ENCODE measurements around the gene UNC79. TPM values are rescaled to one million over a fixed set of nuclear protein-coding genes. Genes with fewer than 3 reads are reported as not detected.
"Not testable (repeated sequence)": the region's sequence is repeated elsewhere in the genome, so short reads cannot be mapped to it uniquely, and the experiment has no call there.

UNC79 gene
- total RNA-seq, 4 donors from 2014 or later: not detected

DNA sequence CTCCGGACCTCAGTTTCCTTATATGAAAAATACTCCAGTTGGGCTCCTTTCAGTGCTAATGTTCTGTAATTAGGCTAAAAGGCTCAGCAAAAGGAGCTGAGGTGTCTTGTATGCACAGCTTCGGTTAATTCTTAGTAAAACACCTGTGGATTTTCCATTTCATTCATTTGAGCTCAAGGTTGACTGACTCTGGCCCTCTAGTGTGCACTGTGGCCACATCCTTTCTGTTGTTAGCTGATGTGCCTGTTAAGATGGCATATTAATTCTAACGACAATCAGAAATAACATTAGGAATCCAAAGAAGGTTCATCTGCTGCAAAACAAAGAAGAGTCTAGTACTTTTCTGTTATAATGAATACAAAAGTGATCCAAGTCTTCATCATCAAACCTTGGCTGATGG, 45.6 kb downstream of the UNC79 start:
- no peaks in the 10 kb centered on the region for H3K36me3 ChIP-seq
- no peak overlapping the region for H3K4me3 ChIP-seq
- H3K27me3 ChIP-seq: no peaks in the 10 kb centered on the region
- DNase-seq: no peak
- H3K27ac ChIP-seq: no peak overlapping the region
- no peaks in the 10 kb centered on the region for H3K9me3 ChIP-seq
- TF ChIP-seq, protein P1, sequence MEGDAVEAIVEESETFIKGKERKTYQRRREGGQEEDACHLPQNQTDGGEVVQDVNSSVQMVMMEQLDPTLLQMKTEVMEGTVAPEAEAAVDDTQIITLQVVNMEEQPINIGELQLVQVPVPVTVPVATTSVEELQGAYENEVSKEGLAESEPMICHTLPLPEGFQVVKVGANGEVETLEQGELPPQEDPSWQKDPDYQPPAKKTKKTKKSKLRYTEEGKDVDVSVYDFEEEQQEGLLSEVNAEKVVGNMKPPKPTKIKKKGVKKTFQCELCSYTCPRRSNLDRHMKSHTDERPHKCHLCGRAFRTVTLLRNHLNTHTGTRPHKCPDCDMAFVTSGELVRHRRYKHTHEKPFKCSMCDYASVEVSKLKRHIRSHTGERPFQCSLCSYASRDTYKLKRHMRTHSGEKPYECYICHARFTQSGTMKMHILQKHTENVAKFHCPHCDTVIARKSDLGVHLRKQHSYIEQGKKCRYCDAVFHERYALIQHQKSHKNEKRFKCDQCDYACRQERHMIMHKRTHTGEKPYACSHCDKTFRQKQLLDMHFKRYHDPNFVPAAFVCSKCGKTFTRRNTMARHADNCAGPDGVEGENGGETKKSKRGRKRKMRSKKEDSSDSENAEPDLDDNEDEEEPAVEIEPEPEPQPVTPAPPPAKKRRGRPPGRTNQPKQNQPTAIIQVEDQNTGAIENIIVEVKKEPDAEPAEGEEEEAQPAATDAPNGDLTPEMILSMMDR (IDR thresholded peaks at IDR 0.05): no peak
- no peak for TF ChIP-seq POLR2A (IDR thresholded peaks at IDR 0.05)
- no peaks in the 10 kb centered on the region for H3K4me1 ChIP-seq

DNA sequence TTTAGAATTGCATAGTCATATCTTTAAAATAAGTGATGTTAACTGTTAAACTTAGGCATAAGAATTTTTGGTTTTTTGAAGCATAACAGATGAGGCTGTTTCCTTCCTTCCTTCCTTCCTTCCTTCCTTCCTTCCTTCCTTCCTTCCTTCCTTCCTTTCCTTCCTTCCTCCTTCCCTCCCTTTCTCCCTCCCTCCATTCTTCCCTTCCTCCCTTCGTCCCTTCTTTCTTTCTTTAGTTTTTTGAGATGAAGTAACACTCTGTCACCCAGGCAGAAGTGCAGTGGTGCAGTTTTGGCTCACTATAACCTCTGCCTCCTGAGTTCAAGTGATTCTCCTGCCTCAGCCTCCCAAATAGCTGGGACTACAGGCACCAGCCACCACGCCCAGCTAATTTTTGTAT, 48.3 kb downstream of the UNC79 start:
- H3K27me3 ChIP-seq, H3K4me1 ChIP-seq, H3K27ac ChIP-seq, H3K9me3 ChIP-seq, DNase-seq, H3K36me3 ChIP-seq, H3K4me3 ChIP-seq: not testable (repeated sequence)

DNA sequence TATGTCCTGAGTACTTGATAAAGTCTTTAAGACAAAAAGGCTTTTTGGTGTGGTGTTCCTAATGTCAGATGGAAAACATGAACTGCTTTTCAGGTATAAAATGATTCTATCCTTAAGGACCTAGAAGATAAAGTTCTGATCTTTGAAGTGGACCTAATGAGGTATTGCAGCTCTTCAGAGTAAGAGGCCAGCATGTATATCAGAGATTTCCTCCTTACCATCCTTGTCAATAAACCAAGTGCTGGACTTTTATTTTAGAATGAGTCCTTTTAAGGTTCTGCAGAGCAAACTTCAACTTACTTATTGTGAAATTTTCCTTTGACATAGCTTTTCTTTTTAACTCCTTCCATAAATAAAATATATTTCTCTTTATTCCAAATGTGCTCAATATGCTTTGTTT, 50.1 kb downstream of the UNC79 start:
- Histone ChIP-seq H3K9me3 (no peaks in the 10 kb centered on the region), H3K27me3 (no peaks in the 10 kb centered on the region), H3K36me3 (no peaks in the 10 kb centered on the region), H3K27ac (no peak overlapping the region), H3K4me1 (no peaks in the 10 kb centered on the region), H3K4me3 (no peak overlapping the region)
- TF ChIP-seq, protein P1 (IDR thresholded peaks at IDR 0.05): no peak
- TF ChIP-seq POLR2A (IDR thresholded peaks at IDR 0.05): no peak
- no peak for DNase-seq

DNA sequence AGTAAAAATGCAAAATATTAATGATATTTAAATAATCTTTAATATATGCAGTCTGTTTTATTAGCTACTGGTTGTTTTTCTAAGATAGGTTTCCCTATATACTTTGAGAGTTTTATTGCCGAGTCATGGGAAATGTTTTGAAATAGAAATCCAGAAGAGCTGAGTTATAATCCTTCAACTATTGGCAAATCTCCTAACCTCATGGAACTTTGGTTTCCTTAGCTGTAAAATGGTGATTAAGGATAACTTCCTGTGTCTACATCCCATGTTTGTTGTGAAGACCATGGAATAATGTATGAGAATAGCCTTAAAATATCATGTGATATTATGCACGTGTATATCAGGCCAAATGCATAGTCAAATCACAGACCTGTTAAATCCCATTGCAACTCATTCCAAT, 51.0 kb downstream of the UNC79 start:
- Histone ChIP-seq H3K27me3 (no peaks in the 10 kb centered on the region), H3K36me3 (no peaks in the 10 kb centered on the region), H3K4me1 (no peaks in the 10 kb centered on the region), H3K4me3 (no peak overlapping the region), H3K9me3 (no peaks in the 10 kb centered on the region), H3K27ac (no peak overlapping the region)
- TF ChIP-seq POLR2A (IDR thresholded peaks at IDR 0.05): no peak
- TF ChIP-seq, protein P1 (IDR thresholded peaks at IDR 0.05): no peak
- no peak for DNase-seq

DNA sequence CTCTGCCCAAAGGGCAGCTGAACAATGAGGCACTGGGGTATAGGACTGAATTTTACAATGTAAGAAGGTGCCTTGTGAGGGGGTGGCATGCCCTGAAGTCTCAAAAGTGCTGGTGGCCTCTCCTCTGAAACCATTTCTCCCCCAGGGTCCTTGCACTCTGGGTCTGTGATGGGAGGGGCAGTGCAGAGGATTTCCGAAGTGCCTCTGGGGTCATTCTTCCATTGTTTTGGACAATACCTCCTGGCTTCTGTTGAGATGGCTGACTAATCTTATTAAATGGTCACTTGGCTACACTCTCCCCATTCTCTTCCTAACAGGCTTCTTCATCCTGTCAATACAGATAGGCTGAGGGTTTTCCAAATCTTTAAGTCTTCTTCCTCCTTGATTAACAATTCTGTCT, 59.3 kb downstream of the UNC79 start:
- Histone ChIP-seq H3K36me3 (no peaks in the 10 kb centered on the region), H3K4me3 (no peak overlapping the region), H3K9me3 (no peaks in the 10 kb centered on the region), H3K4me1 (no peaks in the 10 kb centered on the region), H3K27ac (no peak overlapping the region), H3K27me3 (no peaks in the 10 kb centered on the region)
- TF ChIP-seq POLR2A (IDR thresholded peaks at IDR 0.05): no peak
- TF ChIP-seq, protein P1 (IDR thresholded peaks at IDR 0.05): no peak
- no peak for DNase-seq

DNA sequence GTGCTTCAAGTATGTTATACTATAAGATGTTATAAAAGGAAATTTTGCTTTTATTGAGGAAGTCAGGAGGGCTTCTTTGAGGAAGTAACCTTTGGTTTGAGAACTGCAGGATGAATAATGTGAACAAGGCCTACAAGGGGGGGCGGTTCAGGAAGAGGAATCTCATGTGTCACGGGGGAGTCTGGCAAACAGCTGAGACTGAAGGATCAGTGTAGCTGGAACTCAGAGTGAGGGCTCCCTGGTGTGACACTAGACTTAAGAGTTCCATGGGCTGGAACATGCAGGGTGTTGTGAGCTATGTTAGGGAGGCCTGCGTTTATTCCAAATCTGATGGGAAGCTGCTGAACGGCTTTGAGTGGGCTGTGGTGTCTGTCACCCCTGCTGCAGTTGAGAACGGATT, 62.3 kb downstream of the UNC79 start:
- no peaks in the 10 kb centered on the region for H3K27me3 ChIP-seq
- H3K4me3 ChIP-seq: no peak overlapping the region
- no peaks in the 10 kb centered on the region for H3K9me3 ChIP-seq
- no peak for DNase-seq
- H3K27ac ChIP-seq: no peak overlapping the region
- H3K36me3 ChIP-seq: no peaks in the 10 kb centered on the region
- TF ChIP-seq POLR2A (IDR thresholded peaks at IDR 0.05): no peak
- no peaks in the 10 kb centered on the region for H3K4me1 ChIP-seq

DNA sequence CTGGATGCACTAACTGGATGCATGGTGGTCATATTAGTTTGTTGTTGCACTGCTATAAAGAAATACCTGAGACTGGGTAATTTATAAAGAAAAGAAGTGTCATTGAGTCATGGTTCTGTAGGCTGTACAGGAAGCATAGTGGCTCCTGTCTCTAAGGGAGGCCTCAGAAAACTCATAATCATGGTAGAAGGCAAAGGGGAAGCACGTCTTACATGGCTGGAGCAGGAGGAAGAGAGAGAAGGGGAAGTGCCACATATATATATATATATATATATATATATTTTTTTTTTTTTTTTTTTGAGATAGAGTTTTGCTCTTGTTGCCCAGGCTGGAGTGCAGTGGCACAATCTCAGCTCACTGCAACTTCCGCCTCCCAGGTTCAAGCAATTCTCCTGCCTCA, 62.9 kb downstream of the UNC79 start:
- not testable (repeated sequence) for H3K27me3 ChIP-seq, DNase-seq, H3K4me1 ChIP-seq, H3K27ac ChIP-seq, H3K36me3 ChIP-seq, H3K9me3 ChIP-seq, H3K4me3 ChIP-seq

Data from Peyer's patch (tissue), 4 donors.